HEK293 (cell line): ENCODE results near the gene MYO1E.

Experiments used
- CTCF ChIA-PET: fragments of 350-600 bp; formaldehyde crosslinking; extraction: SDS; loops from one replicate; lab custom pipeline; 2021; ENCODE audit warnings: antibody characterized with exemption; lab: Yijun Ruan, JAX
- POLR2A ChIA-PET: fragments of 300-600 bp; formaldehyde crosslinking; extraction: SDS; loops from one replicate; lab custom pipeline; 2020; ENCODE audit warnings: antibody characterized with exemption, inconsistent platforms; lab: Yijun Ruan, JAX
- H3K27ac ChIP-seq: fragments of 200-500 bp; sonication (Bioruptor generic); 2 replicates; pipeline ENCODE4 v1.5.1; 2014; ENCODE audit warnings: low read depth, low read length, control low read depth, inconsistent platforms; ENCODE audit errors: extremely low read depth
- H3K36me3 ChIP-seq, 2 experiments: fragments of 200-500 bp in 1 of 2; sonication (Bioruptor generic) in 1 of 2; 1 replicate in 1 of 2; 2 replicates in 1 of 2; pipeline ENCODE4 v1.5.1; 2014 to 2017; ENCODE audit warnings: inconsistent platforms in 2 of 2, low read length in 2 of 2; ENCODE audit not compliant: control insufficient read depth in 2 of 2, insufficient read depth in 1 of 2
- H3K4me1 ChIP-seq: fragments of 200-500 bp; sonication (Bioruptor generic); 2 replicates; pipeline ENCODE4 v1.5.1; 2014; ENCODE audit warnings: mild to moderate bottlenecking, low read length, inconsistent platforms; ENCODE audit not compliant: control insufficient read depth, insufficient read depth
- H3K4me3 ChIP-seq: 2 replicates; pipeline ENCODE4 v1.5.1; 2011; ENCODE audit warnings: low read depth, mild to moderate bottlenecking, control low read depth, low read length, moderate library complexity
- H3K9me3 ChIP-seq: fragments of 200-500 bp; sonication (Bioruptor generic); 2 replicates; pipeline ENCODE4 v1.5.1; 2014; ENCODE audit warnings: low read depth, low read length, inconsistent platforms; ENCODE audit not compliant: control insufficient read depth, insufficient read depth
- HOXC10 ChIP-seq: sonication (generic); formaldehyde crosslinking; IDR thresholded peaks from 2 replicates; pipeline ENCODE4 v1.8.1; 2023; ENCODE audit warnings: mild to moderate bottlenecking, missing genetic modification reagents
- KLF9 ChIP-seq: fragments of 450-650 bp; formaldehyde crosslinking; IDR thresholded peaks from 2 replicates; pipeline ENCODE4 v1.5.1; 2016; ENCODE audit warnings: missing biosample characterization, missing genetic modification characterization, low read depth
- RBAK ChIP-seq: fragments of 450-650 bp; formaldehyde crosslinking; IDR thresholded peaks from 2 replicates; pipeline ENCODE4 v1.5.1; 2016; ENCODE audit warnings: missing biosample characterization, missing genetic modification characterization
- SP7 ChIP-seq: fragments of 450-650 bp; formaldehyde crosslinking; IDR thresholded peaks from 2 replicates; pipeline ENCODE4 v1.5.1; 2016; ENCODE audit warnings: missing biosample characterization, missing genetic modification characterization
- YY2 ChIP-seq: fragments of 450-650 bp; formaldehyde crosslinking; IDR thresholded peaks from 2 replicates; pipeline ENCODE4 v1.5.1; 2016; ENCODE audit warnings: missing biosample characterization, missing genetic modification characterization
- ZFHX2 ChIP-seq: fragments of 450-650 bp; formaldehyde crosslinking; conservative IDR thresholded peaks from 2 replicates; pipeline ENCODE4 v1.5.1; 2016; ENCODE audit warnings: missing biosample characterization, missing genetic modification characterization
- ZNF157 ChIP-seq: fragments of 450-650 bp; formaldehyde crosslinking; IDR thresholded peaks from 2 replicates; pipeline ENCODE4 v1.5.1; 2016; ENCODE audit warnings: missing biosample characterization, missing genetic modification characterization
- ZNF202 ChIP-seq: fragments of 450-650 bp; formaldehyde crosslinking; IDR thresholded peaks from 2 replicates; pipeline ENCODE4 v1.5.1; 2016; ENCODE audit warnings: missing biosample characterization, missing genetic modification characterization, borderline replicate concordance
- ZNF211 ChIP-seq: fragments of 450-650 bp; formaldehyde crosslinking; IDR thresholded peaks from 2 replicates; pipeline ENCODE4 v1.5.1; 2016; ENCODE audit warnings: low read depth, missing biosample characterization, missing genetic modification characterization
- ZNF239 ChIP-seq: fragments of 450-650 bp; formaldehyde crosslinking; IDR thresholded peaks from 2 replicates; pipeline ENCODE4 v1.5.1; 2016; ENCODE audit warnings: missing biosample characterization, missing genetic modification characterization
- ZNF292 ChIP-seq: fragments of 450-650 bp; formaldehyde crosslinking; IDR thresholded peaks from 2 replicates; pipeline ENCODE4 v1.5.1; 2016; ENCODE audit warnings: low read depth, missing biosample characterization, missing genetic modification characterization, borderline replicate concordance
- ZNF335 ChIP-seq: fragments of 450-650 bp; formaldehyde crosslinking; conservative IDR thresholded peaks from 2 replicates; pipeline ENCODE4 v1.5.1; 2016; ENCODE audit warnings: missing biosample characterization, missing genetic modification characterization
- ZNF394 ChIP-seq: fragments of 450-650 bp; formaldehyde crosslinking; IDR thresholded peaks from 2 replicates; pipeline ENCODE4 v1.5.1; 2016; ENCODE audit warnings: missing biosample characterization, missing genetic modification characterization, mild to moderate bottlenecking, moderate library complexity, borderline replicate concordance
- ZNF398 ChIP-seq: fragments of 450-650 bp; formaldehyde crosslinking; IDR thresholded peaks from 2 replicates; pipeline ENCODE4 v1.5.1; 2017; ENCODE audit warnings: missing biosample characterization, missing genetic modification characterization
- ZNF426 ChIP-seq: fragments of 450-650 bp; formaldehyde crosslinking; IDR thresholded peaks from 2 replicates; pipeline ENCODE4 v1.5.1; 2017; ENCODE audit warnings: missing biosample characterization, missing genetic modification characterization, mild to moderate bottlenecking, inconsistent platforms, moderate library complexity
- ZNF585B ChIP-seq: fragments of 450-650 bp; formaldehyde crosslinking; IDR thresholded peaks from 2 replicates; pipeline ENCODE4 v1.5.1; 2016; ENCODE audit warnings: missing biosample characterization, missing genetic modification characterization
- ZNF600 ChIP-seq: fragments of 450-650 bp; formaldehyde crosslinking; IDR thresholded peaks from 2 replicates; pipeline ENCODE4 v1.5.1; 2016; ENCODE audit warnings: missing biosample characterization, missing genetic modification characterization
- ZNF610 ChIP-seq: fragments of 450-650 bp; formaldehyde crosslinking; IDR thresholded peaks from 2 replicates; pipeline ENCODE4 v1.5.1; 2016; ENCODE audit warnings: missing biosample characterization, missing genetic modification characterization, borderline replicate concordance
- ZNF621 ChIP-seq: fragments of 450-650 bp; formaldehyde crosslinking; IDR thresholded peaks from 2 replicates; pipeline ENCODE4 v1.5.1; 2017; ENCODE audit warnings: missing biosample characterization, missing genetic modification characterization
- ZNF623 ChIP-seq: fragments of 450-650 bp; formaldehyde crosslinking; IDR thresholded peaks from 2 replicates; pipeline ENCODE4 v1.5.1; 2016; ENCODE audit warnings: missing biosample characterization, missing genetic modification characterization
- ZNF624 ChIP-seq: fragments of 450-650 bp; formaldehyde crosslinking; IDR thresholded peaks from 2 replicates; pipeline ENCODE4 v1.5.1; 2017; ENCODE audit warnings: missing biosample characterization, missing genetic modification characterization
- ZNF660 ChIP-seq: fragments of 450-650 bp; IDR thresholded peaks from 2 replicates; pipeline ENCODE4 v1.5.1; 2018; ENCODE audit warnings: missing biosample characterization, mild to moderate bottlenecking, missing genetic modification characterization
- ZNF701 ChIP-seq: fragments of 450-650 bp; formaldehyde crosslinking; IDR thresholded peaks from 2 replicates; pipeline ENCODE4 v1.5.1; 2016; ENCODE audit warnings: missing biosample characterization, missing genetic modification characterization
- ZNF768 ChIP-seq: fragments of 450-650 bp; formaldehyde crosslinking; IDR thresholded peaks from 2 replicates; pipeline ENCODE4 v1.5.1; 2018; ENCODE audit warnings: missing biosample characterization, mild to moderate bottlenecking, missing genetic modification characterization
- ZNF776 ChIP-seq: fragments of 450-650 bp; formaldehyde crosslinking; IDR thresholded peaks from 2 replicates; pipeline ENCODE4 v1.5.0; 2017; ENCODE audit warnings: missing biosample characterization, missing genetic modification characterization, borderline replicate concordance
- ZNF843 ChIP-seq: fragments of 450-650 bp; formaldehyde crosslinking; IDR thresholded peaks from 2 replicates; pipeline ENCODE4 v1.5.1; 2016; ENCODE audit warnings: missing biosample characterization, missing genetic modification characterization
- ZSCAN4 ChIP-seq: fragments of 450-650 bp; formaldehyde crosslinking; IDR thresholded peaks from 2 replicates; pipeline ENCODE4 v1.5.1; 2017; ENCODE audit warnings: missing biosample characterization, missing genetic modification characterization
- ZXDB ChIP-seq: fragments of 450-650 bp; formaldehyde crosslinking; IDR thresholded peaks from 2 replicates; pipeline ENCODE4 v1.5.1; 2016; ENCODE audit warnings: missing biosample characterization, missing genetic modification characterization
- TF ChIP-seq, protein P1 (sequence below): fragments of 450-650 bp; formaldehyde crosslinking; IDR thresholded peaks from 2 replicates; pipeline ENCODE4; 2016; ENCODE audit warnings: missing biosample characterization, missing genetic modification characterization
- TF ChIP-seq, protein P2 (sequence below): fragments of 450-650 bp; formaldehyde crosslinking; IDR thresholded peaks from 2 replicates; pipeline ENCODE4 v1.5.1; 2016; ENCODE audit warnings: missing biosample characterization, missing genetic modification characterization, borderline replicate concordance

MYO1E gene

GRCh38 chr15:59094077-59094476 is 278.6 kb downstream of the MYO1E start:
- Histone ChIP-seq H3K9me3 (no peaks in the 10 kb centered on the region), H3K36me3 (peaks cover 26 to 59% of the 10 kb centered on the region in 2 experiments), H3K4me3 (no peak overlapping the region), H3K4me1 (no peaks in the 10 kb centered on the region), H3K27ac (no peak overlapping the region)
- no peak for TF ChIP-seq ZNF292 (tag by site-specific recombination)
- TF ChIP-seq ZSCAN4 (tag by site-specific recombination), result no peak
- TF ChIP-seq SP7 (tag by site-specific recombination), result no peak
- TF ChIP-seq HOXC10 (CRISPR knock-in tag), result no peak
- no peak for TF ChIP-seq ZNF600
- TF ChIP-seq ZNF398 (tag by site-specific recombination), result no peak
- TF ChIP-seq ZNF394 (tag by site-specific recombination), result no peak
- no peak for TF ChIP-seq ZNF239
- no peak for TF ChIP-seq ZNF335 (tag by site-specific recombination)
- TF ChIP-seq ZNF768 (tag by site-specific recombination), result no peak
- TF ChIP-seq ZNF211 (tag by site-specific recombination), result no peak
- TF ChIP-seq ZFHX2, result no peak
- no peak for TF ChIP-seq ZNF610 (tag by site-specific recombination)
- TF ChIP-seq, protein P1, sequence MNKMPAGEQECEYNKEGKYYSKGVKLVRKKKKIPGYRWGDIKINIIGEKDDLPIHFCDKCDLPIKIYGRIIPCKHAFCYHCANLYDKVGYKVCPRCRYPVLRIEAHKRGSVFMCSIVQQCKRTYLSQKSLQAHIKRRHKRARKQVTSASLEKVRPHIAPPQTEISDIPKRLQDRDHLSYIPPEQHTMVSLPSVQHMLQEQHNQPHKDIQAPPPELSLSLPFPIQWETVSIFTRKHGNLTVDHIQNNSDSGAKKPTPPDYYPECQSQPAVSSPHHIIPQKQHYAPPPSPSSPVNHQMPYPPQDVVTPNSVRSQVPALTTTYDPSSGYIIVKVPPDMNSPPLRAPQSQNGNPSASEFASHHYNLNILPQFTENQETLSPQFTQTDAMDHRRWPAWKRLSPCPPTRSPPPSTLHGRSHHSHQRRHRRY (tag by site-specific recombination), result no peak
- TF ChIP-seq ZNF776, result no peak
- no peak for TF ChIP-seq ZNF621 (tag by site-specific recombination)
- TF ChIP-seq, protein P2, sequence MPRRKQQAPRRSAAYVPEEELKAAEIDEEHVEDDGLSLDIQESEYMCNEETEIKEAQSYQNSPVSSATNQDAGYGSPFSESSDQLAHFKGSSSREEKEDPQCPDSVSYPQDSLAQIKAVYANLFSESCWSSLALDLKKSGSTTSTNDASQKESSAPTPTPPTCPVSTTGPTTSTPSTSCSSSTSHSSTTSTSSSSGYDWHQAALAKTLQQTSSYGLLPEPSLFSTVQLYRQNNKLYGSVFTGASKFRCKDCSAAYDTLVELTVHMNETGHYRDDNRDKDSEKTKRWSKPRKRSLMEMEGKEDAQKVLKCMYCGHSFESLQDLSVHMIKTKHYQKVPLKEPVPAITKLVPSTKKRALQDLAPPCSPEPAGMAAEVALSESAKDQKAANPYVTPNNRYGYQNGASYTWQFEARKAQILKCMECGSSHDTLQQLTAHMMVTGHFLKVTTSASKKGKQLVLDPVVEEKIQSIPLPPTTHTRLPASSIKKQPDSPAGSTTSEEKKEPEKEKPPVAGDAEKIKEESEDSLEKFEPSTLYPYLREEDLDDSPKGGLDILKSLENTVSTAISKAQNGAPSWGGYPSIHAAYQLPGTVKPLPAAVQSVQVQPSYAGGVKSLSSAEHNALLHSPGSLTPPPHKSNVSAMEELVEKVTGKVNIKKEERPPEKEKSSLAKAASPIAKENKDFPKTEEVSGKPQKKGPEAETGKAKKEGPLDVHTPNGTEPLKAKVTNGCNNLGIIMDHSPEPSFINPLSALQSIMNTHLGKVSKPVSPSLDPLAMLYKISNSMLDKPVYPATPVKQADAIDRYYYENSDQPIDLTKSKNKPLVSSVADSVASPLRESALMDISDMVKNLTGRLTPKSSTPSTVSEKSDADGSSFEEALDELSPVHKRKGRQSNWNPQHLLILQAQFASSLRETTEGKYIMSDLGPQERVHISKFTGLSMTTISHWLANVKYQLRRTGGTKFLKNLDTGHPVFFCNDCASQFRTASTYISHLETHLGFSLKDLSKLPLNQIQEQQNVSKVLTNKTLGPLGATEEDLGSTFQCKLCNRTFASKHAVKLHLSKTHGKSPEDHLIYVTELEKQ (tag by site-specific recombination), result no peak
- ChIA-PET CTCF (no interaction called here), POLR2A (no interaction called here)

- ChIA-PET CTCF (interaction anchor here (0.6 kb wide), 1 partner anchor 108 kb away, joined by 3 read pairs; no protein-coding TSS in a partner anchor), POLR2A (no interaction called here)
- Histone ChIP-seq H3K4me1 (no peaks in the 10 kb centered on the region), H3K4me3 (no peak overlapping the region), H3K27ac (no peak overlapping the region), H3K9me3 (no peaks in the 10 kb centered on the region), H3K36me3 (peaks cover 16 to 60% of the 10 kb centered on the region in 2 experiments)
- TF ChIP-seq ZNF157 (tag by site-specific recombination), result no peak
- TF ChIP-seq ZNF660 (tag by site-specific recombination), result no peak
- TF ChIP-seq ZNF624 (tag by site-specific recombination), result no peak
- TF ChIP-seq ZNF610 (tag by site-specific recombination), result no peak
- no peak for TF ChIP-seq ZNF701 (tag by site-specific recombination)
- TF ChIP-seq ZNF843 (tag by site-specific recombination), result no peak
- TF ChIP-seq ZNF426, result no peak
- TF ChIP-seq KLF9 (tag by site-specific recombination), result no peak
- TF ChIP-seq ZXDB (tag by site-specific recombination), result no peak
- no peak for TF ChIP-seq YY2 (tag by site-specific recombination)
- TF ChIP-seq RBAK (tag by site-specific recombination), result no peak
- TF ChIP-seq ZNF623 (tag by site-specific recombination), result no peak
- TF ChIP-seq ZNF585B (tag by site-specific recombination), result no peak
- no peak for TF ChIP-seq ZNF202 (tag by site-specific recombination)
These were observed 284.9 kb downstream of the MYO1E start for GRCh38 chr15:59087731-59088130.
